HG03378 (cell line): Measurements from ENCODE around the gene TMEM89.

Experiments used
- ATAC-seq: cut with Tn5 transposase; IDR thresholded peaks from one replicate; pipeline ENCODE4 v1.9.1; 2021; ENCODE audit warnings: mild to moderate bottlenecking, moderate library complexity; ENCODE audit not compliant: unreplicated experiment

TMEM89 gene

DNA sequence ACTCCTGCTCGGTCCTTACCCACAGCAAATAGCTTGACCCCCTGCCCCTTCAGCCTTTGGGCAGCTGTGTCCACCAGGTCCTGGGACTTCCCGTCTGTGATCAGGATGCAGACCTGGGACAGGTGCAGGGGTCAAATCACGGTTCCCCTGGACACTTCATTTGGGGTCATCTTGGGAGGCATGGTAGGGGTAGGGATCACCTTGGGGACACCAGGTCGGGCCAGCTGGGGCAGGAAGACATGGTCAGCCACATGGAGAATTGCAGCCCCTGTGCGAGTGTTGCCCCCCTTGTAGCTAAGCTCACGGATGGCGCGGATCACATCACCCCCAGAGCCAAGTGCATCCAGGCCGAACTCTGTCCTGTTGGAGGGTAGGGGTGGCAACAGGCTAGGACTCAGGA is 28.2 kb downstream of the TMEM89 start:
- ATAC-seq: no peak

DNA sequence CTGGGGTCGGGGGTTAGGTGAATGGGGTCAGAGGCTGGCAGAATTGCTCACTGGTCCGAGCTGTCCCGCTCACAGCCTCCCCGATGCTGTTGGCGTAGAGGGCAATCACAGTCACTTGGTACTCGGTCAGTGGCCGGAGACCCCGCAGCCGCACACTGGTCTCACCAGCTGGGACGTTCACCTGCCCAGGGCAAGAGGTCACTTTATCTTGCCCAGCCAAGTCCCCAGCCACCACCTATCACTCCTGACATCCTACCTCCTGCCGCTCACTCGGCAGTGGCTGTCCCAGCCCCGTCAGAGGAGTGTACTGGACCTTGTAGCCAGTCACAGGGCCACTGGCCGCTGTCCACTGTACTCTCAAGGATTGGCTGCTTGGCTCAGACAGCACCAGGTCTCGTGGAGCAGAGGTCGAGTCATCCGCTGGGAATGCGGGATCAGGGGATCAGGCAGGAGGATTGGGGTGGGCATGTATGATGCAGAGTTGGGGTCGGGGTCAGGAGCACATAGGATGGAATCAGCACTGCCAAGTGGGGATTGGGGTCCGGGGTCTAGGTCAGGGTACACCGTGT is 29.0 kb downstream of the TMEM89 start:
- no peak for ATAC-seq

DNA sequence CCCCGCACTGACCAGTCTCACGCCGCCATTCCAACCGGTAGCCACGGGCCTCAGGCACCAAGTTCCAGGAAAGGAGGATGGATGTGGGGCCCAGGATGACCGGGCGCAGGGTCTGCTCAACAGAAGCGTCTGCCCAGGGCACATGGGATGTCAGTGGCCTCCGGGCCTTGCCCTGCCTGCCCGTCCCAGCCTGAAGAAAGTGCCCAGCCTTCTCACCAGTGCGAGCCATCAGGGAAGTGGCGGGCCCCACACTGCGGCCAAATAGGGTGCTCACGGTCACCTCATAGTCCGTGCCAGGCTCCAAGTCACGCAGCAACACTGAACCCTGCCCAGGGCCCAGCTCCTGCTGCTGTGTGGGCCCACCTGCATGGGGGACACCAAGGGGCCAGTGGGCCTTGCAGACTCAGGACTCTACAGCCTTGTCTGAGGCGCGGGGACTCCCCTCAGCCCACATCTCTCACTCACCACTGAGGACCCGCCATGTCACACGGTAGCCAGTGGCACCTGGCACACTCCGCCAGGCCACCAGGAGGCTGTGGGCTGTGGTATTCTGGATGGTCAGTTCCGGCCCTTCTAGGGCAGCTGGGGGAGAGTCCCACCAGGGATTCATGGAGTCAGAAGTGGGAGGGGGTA is 29.6 kb downstream of the TMEM89 start:
- ATAC-seq: no peak

DNA sequence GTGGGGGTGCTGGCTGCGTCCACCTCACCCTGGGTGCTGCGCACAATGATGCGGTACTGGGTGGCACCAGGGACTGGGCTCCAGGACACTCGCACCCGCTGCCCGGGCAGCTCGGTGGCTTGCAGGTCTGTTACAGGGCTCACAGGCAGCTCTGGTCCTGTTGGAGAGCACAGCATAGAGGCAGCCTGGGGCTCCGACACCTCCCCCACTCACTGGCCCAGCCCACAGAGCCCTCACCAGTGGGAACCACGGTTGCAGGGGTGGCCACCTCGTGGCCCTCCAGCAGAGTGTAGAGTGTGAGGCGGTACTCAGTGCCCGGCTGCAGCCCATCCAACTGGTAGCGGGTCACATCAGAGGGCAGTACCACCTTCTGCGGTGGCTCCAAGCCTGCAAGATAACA is 30.1 kb downstream of the TMEM89 start:
- no peak for ATAC-seq

DNA sequence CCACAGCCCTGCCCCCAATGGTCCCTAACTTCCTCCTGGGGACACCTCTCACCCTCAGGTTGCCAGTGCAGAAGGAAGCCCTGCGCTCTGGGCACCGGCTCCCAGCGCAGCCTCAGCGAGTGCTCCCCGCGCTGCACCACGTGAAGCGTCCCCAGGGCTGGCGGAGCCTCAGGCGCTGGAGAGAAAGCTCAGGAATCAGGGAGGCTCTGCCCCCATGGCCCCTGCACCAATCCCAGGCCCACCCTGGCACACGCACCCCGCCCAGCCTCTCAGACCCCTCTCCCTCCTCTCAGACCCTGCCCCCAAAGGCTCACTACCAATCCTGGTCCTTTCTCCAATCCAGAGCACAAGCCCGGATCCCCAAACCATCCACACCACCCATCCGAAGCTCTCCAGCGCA is 33.3 kb downstream of the TMEM89 start:
- ATAC-seq: no peak

DNA sequence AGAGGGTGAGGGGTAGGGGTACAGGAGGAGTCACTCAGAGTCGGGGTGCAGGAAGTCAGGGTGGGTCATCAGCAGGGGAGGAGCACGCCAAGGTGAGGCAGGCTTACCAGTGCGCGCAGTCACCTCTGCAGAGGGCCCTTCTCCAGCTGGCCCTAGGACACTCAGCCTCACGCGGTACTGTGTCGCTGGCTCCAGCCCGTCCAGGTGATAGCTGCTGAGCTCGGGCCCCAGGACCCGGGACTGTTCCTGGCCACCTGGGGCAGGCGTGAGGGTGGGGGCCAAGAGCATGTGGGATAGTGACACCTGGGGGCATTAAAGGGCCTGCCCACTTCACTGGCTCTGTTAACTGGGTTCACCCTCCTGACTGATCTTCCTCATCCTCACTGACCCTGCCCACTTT is 33.9 kb downstream of the TMEM89 start:
- ATAC-seq: no peak

DNA sequence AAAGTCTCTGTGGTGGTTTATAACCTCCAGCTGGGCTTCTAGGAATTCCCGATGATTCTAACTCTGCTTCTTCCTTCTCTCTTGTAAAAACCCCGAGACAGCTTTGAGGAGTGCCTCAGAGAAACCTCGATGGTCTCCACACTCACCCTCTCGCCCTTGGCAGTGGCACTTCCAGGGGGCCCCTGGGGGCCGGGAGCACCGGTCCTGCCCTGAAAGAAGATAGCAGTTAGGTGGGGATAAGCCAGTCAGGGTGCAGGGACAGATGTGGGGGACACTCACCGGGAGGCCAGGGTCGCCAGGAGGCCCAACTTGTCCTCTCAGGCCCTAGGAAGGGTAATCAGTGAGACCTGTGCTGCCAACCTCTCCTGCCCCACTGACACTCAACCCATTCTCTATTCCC is 36.2 kb downstream of the TMEM89 start:
- ATAC-seq: no peak

DNA sequence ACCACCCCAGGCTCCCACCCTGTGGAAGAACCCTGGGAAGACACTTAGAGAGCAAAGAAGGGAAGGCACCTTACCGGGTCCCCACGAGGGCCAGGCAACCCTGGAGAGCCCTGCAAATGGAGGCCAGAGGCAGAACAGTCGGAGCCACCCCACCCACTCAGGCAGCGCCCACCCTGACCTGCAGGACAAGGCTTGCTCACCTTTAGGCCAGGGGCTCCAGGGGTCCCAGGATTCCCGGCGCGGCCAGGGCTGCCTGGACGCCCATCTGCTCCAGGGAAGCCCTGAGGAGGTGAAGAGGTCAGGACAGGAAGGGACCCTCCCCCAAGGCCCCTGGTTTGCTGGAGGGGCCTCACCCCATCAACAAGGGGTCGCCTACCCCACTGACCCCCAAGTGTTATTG is 36.7 kb downstream of the TMEM89 start:
- no peak for ATAC-seq

DNA sequence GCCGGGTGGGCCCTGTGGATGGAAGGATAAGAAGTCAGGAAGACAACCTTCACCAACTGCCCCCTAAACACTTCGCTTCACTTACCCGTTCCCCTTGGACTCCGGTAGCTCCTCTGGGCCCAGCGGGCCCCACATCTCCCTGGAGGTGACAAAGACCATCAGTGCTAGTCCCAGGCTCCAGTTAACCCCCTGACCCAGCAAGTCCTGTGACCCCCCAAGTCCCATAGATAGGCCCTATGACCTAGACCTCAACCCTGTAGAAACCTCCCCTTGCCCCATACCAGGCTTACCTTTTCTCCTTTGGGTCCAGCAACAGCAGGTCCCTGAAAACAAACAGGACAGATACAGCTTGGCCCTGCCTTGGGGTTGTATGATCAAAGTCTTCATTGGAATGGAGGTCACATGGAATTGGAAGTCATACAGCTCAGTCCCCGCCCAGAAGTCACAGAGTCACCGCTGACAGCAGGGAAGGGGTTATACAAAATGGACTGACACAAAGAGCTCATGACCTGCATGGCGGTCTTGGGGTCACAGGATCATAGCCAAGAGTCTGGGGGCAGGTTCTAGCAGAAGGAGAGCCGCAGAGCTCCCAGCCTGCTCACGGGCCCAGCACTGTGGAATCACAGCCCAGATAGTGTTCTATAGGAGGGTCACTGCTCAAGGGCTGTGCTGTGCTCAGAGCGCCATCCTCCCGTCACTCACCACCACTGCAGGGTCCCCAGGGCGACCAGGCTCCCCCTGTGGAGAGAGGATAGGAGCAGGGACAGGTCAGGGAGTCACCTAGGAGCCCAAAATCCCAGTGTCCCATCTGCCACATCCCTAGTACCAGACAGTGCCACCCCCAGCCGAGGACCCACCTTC is 39.7 kb downstream of the TMEM89 start:
- no peak for ATAC-seq

DNA sequence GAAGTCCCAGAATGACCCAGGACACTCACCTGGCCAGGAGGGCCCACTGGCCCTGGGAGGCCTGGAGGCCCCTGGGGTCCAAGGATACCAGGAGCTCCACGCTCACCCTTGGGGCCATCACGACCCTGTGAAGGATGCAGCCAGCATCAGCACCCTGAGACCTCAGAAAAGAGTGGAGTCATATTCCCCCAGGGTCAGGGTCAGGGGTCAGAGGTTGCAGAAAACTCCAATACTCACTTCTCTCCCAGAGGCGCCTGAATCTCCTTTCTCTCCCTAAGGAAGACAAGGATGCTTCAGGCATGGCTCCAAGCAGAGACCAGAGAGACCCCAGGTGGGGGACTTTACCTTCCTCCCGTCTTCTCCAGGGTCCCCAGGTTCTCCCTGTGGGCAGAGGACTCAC is 44.9 kb downstream of the TMEM89 start:
- no peak for ATAC-seq

DNA sequence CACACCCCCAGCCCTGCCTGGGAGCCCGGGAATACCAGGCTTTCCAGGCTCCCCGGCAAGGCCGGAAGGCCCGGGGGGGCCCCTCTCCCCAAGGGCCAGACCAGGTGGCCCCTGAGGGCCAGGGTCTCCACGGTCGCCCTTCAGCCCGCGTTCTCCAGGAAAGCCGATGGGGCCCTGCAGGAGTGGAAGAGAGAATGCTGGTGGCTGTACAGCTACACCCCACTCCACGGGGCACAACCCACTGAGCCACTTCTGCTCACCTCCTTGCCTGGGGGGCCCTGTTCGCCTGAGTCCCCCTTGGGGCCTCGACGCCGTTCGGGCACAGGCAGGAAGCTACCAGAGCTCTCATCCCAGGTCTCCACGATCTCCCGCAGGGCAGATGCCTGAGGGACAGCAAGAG is 46.2 kb downstream of the TMEM89 start:
- ATAC-seq: no peak

DNA sequence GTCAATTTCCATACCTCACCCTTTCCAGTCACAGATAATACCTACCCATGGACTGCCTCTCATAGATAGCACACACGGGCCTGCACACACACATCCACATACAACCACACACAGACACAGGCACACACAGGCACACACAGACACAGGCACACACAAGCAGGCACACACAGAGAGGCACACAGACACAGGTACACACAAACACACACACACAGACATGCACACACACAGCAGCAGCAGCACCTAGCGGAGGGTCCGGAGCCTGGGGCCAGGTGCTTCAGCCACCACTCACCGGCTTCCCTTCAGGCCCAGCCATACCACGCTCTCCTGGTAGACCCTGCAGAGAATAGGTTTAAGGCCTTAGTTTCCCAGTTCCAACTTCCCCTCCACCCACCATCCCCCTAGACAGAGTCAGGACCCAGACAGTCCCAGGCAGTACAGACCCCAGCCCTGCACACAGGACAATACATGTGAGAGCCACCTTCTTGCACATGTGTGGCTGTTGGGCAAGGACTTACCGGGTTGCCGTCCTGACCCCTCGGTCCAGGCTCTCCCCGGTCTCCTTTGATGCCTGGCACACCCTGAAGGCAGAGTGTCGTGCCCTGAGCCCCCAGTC is 47.5 kb downstream of the TMEM89 start:
- no peak for ATAC-seq

DNA sequence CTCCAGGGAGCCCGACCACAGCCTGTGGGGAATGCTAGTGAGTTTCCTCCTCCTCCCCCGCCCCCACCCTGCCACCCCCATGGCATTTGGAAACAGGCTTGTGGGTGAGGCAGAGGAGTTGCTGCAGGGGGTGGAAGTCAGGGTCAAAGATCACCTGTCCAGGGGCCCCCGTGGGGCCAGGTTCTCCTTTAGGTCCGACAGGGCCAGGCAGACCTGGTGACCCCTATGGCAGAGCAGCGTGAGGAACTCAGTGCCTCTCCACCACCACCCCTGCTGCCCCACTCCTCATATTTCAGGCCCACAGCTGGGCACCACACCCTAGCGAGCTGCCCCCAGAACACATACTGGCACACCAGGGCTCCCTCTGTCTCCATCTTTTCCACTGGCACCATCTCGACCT is 49.1 kb downstream of the TMEM89 start:
- no peak for ATAC-seq

DNA sequence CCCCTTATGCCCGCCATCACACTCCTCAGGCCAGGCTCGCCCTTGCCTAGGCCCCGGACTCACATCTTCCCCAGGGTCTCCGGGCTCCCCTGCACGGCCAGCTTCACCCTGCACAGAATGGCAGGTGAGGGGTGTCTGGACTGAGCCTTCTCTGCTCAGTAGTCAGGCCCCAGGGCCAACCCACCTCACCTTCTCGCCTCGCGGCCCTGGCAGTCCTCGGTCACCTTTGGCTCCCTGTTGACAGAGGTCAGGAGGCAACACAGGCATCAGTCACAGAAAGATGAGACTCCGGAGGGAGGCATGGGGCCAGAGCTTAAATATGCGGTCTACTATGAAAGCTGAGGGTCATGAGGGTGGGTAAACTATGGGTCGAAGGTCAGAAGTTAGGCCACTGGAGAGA is 49.6 kb downstream of the TMEM89 start:
- ATAC-seq: no peak
